Activated naive CD8-positive, alpha-beta T cell (primary cell): ENCODE results near the gene SFMBT2.

Source experiments
- H3K27ac Mint-ChIP-seq: one replicate; pipeline ENCODE4 v1.8.0; 2021; ENCODE audit warnings: mixed read lengths
- H3K27me3 Mint-ChIP-seq: one replicate; pipeline ENCODE4 v1.8.0; 2021; ENCODE audit warnings: mixed read lengths
- H3K36me3 Mint-ChIP-seq: one replicate; pipeline ENCODE4 v1.8.0; 2021; ENCODE audit warnings: mixed read lengths
- H3K4me1 Mint-ChIP-seq: one replicate; pipeline ENCODE4 v1.8.0; 2021; ENCODE audit warnings: low read depth, mixed read lengths
- H3K4me3 Mint-ChIP-seq: one replicate; pipeline ENCODE4 v1.8.0; 2021; ENCODE audit warnings: mild to moderate bottlenecking, mixed read lengths
- H3K9me3 Mint-ChIP-seq: one replicate; pipeline ENCODE4 v1.8.0; 2021; ENCODE audit warnings: low read depth, mixed read lengths

The SFMBT2 gene

DNA sequence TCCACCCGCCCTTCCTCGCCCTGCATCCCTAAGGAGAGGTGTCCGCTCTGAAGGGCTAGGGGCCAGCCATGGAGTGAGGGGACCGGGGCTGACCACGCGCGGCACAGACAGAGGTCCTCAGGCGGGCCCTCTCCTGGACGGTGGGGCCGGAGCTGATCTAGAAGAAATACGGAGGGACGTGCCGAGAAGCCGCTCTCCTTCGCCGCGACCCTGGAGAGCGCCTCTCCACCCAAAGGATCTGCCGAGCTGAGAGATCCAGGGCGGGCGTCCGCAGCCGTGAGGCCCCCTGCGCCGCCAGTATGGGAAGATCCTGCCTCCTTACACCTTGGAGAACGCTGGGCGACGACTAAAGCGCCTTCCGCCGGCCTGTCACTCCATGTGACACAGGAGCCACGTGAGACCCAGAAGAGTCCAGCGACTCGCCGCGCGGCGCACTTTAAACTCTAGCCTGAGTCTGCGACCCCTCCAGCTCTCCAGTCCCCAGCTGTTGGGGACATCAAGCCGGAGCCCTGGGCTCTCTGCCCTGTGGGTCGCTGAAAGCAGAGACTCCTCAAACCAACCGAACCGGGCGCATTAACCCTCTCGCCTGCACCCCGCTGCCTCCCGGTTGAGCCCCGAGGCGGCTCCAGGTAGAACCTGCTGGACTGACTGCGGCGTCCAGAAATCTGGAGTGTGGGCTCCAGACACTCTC lies 1.5 kb upstream of the SFMBT2 start:
- Mint-ChIP-seq H3K36me3 (no peaks in the 10 kb centered on the region), H3K9me3 (no peaks in the 10 kb centered on the region), H3K27ac (no peak overlapping the region), H3K4me1 (peaks cover 25% of the 10 kb centered on the region), H3K27me3 (no peaks in the 10 kb centered on the region), H3K4me3 (peak overlapping the region; percentile 67)

DNA sequence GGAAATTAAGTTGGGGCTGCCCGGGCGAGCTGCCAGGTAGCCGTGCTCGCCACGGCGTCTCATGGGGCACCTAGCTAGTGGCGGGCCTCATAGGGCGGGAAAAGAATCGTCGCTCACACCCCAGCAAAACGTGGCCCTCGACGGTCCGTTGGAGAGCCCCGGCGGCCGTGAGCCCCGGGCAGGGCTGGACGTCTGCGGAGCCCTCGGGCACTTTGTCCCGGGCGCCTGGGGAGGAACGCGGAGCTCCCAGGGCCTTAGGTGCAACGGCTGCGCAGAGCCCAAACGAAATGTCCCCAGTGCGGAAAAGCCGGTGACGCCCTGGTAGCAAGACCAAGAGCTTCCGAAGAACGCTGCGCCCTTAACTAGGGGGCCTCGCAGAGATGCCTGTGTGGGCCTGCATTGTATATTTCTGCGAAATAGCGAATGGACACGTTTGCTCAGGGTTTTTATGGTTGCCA lies 866 bp upstream of the SFMBT2 start:
- Mint-ChIP-seq H3K36me3 (no peaks in the 10 kb centered on the region), H3K9me3 (no peaks in the 10 kb centered on the region), H3K27ac (peak overlapping the region; percentile 86), H3K27me3 (no peaks in the 10 kb centered on the region), H3K4me1 (peaks cover 25% of the 10 kb centered on the region), H3K4me3 (peak overlapping the region; percentile 95)

DNA sequence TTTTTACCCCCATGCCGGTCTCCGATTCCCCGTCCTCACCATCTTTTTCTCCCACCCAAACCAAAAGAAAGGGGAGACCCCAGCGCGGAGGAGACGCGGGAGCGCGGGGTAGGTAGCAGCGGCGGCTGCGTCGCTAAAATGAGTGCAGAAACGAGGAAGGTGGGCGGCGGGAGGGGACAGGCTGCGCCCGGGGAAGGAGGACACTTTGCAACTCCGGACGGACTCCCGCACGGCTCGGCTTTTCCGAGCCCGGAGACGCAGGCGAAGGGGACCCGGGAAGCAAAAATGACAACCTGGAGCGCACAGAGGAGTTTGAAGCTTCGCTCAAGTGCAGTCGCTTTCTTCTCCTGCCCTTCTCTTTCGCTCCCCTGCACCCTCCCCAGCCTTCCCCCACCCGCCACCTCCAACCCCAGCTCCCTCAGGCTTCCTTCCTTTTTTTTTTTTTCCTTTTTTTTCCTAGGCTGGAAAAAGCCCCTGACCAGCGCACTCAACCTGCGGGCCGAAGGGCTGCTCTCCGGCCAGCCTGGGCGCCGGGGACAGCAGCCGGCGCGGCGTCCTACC lies 453 bp downstream of the SFMBT2 start:
- Mint-ChIP-seq H3K4me1 (peaks cover 38% of the 10 kb centered on the region), H3K27ac (peak overlapping the region; percentile 98), H3K4me3 (peak overlapping the region; percentile 95), H3K27me3 (no peaks in the 10 kb centered on the region), H3K36me3 (peaks cover 2% of the 10 kb centered on the region), H3K9me3 (no peaks in the 10 kb centered on the region)

DNA sequence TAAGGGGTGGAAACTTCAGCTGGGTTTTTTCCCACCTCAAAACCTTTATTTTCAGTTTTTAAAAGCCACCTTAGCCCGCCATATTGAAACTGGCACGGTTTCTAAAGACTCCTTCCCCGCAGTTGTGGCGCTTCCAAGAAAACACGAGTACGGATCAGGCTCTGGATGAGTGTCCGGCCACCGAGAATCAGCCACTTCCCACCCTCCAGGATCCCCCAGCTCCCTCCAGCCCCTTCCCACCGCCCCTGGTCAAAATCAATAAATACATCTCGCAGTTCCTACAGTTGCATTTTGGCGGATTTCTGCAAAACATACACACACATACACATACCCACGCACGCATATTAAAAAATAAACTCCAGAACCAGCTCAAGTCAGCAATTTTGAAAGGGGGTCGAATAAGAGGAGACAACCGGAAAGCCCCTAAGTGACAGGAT lies 1.1 kb downstream of the SFMBT2 start:
- Mint-ChIP-seq H3K27me3 (no peaks in the 10 kb centered on the region), H3K9me3 (no peaks in the 10 kb centered on the region), H3K36me3 (peaks cover 2% of the 10 kb centered on the region), H3K4me3 (peak overlapping the region; percentile 95), H3K4me1 (peaks cover 45% of the 10 kb centered on the region), H3K27ac (peak overlapping the region; percentile 98)

DNA sequence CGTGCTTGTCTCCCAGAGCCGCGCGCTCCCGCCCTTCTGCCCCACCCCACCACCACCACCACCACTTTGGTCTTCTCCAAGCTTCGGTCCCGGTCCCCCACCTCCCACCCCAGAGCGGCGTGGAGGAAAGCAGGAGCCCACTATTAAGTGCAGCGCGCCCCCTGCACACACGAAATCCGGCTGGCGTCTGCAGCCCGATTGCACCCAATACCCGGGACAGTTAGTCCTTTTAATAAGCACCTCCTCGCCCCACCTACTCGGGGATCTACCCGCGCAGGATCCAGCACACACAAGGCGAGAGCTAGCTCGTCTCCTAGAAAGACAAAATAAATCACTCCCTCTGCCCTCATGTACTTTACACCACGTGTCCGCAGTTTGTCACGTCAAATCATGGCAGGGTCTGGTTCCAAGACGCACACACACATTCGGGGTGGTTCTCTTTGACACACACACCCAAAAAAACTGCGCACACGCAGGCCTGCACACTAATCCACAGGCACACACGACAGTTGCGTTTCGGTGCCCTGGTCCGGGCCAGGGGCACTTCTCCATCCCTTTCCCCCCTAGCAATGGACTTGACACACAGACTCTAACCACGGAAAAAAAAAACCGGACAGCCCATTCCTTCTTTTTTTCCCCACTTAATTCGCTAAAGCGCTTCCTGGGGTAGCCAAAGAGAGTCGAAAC lies 1.6 kb downstream of the SFMBT2 start:
- Mint-ChIP-seq H3K4me1 (peaks cover 50% of the 10 kb centered on the region), H3K27me3 (no peaks in the 10 kb centered on the region), H3K36me3 (peaks cover 4% of the 10 kb centered on the region), H3K9me3 (no peaks in the 10 kb centered on the region), H3K4me3 (peak overlapping the region; percentile 95), H3K27ac (peak overlapping the region; percentile 98)

DNA sequence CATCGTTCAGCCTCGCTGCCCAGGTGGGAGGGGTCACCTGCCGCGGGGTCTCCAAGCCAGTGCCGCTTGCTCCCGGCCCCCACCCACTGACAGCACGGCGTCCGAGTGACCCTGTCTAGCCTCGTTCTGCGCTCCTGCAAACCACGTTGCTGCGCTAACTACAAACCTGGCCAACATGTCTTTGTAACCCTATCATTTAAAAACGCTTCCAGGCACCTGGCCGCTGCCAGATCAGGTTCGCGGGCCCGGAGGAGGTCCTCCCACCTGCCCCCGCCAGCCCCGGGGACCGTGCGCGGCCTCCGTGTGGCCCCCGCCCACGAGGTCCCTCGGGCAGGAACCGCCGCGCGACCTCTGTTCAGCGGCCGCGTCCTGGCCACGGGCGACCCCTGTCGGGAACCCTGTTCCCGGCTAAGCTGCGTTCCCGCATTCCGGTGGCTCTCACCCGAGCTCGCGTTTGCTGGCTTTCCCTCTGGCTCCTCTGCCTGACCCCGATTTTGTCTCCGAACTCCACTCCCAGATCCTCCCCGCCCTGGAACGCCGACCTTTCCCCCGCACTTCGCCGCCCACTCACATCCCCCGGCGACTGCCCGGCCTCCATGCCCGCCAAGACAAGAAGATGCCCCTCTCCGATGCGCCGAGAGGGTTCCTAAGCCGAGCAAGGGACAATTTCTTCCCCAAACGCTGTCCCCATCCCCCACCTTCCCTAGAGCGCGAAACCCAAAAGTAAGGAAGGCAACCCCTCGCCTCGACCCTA lies 2.4 kb downstream of the SFMBT2 start:
- peaks cover 4% of the 10 kb centered on the region for H3K36me3 Mint-ChIP-seq
- peak overlapping the region; percentile 98 for H3K27ac Mint-ChIP-seq
- H3K4me3 Mint-ChIP-seq: peak overlapping the region; percentile 95
- no peaks in the 10 kb centered on the region for H3K9me3 Mint-ChIP-seq
- H3K27me3 Mint-ChIP-seq: no peaks in the 10 kb centered on the region
- peaks cover 50% of the 10 kb centered on the region for H3K4me1 Mint-ChIP-seq

DNA sequence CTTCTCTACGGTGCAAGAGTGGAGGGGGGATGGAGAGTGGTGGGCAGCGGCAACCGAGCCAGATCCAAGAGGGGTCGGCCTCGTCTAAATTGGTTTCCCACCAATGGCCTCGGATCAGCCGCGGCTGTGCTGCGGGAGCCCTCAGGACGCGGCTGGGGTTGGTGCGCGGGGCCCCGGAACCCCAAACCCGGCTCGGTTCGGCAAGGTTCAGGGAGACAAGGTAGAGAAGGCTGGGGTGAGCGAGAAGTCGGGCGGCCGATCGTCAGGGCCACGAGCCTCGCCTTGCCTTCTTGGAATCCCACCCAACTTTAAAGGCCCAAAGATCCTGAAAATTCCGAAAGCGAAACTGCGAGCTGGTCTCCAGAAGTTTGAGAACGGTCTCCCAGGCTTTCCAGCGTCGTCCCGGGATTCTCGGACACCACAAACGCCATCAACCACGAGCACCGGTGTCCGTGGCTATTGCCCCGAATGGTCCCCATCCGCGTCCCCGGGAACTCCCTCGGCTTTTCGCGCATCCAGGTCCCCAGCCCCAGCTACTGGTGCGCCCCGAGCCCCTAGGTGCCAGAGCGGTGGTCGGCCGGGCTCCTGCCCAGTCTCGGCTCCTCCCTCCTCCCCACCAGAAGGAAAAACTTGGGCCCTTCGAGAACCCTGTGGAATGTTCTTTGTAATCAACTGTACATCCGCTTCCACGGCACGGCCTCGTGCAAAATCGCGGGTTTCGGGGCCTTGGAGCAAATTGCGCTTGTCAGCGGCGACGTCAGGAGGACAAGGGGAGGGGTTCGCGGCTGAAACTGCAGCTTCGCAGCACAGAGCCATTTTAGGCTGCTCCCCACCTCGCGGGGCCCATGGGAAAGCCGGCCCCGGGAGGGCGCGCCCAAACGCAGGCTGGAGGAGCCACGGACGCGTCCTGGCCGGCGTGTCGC lies 3.2 kb downstream of the SFMBT2 start:
- no peaks in the 10 kb centered on the region for H3K27me3 Mint-ChIP-seq
- no peaks in the 10 kb centered on the region for H3K9me3 Mint-ChIP-seq
- H3K27ac Mint-ChIP-seq: peak overlapping the region; percentile 86
- H3K4me3 Mint-ChIP-seq: peak overlapping the region; percentile 95
- H3K36me3 Mint-ChIP-seq: peaks cover 6% of the 10 kb centered on the region
- peaks cover 54% of the 10 kb centered on the region for H3K4me1 Mint-ChIP-seq

DNA sequence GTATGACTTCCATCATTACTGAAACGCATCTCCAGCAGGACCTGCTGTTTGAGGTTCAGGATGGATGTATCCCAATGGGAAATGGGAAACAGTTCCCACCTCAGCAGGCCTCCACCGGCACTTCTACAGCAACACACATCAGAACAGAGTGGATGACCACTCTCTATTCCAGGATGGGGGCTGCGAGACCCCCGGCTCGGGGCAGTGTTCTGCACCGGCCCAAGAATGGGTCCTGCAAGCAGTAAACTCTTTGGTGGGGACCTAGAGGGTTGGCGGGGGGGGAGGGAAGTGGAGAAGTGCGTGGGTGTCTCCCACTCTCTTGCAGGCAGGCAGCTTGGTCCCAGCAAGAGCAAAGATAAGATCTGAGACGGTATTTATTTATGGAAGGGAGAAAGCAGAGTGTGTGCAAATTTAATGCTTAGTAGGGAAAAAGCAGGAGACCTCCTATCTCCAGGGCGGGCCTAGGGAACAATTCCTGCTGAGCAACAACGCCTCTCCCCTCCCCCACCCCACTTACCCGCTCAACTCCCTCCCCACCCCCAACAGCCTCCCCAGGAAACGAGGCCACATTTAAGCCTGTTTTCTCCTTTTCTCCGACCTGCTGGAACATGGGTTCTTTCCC lies 4.0 kb downstream of the SFMBT2 start:
- peaks cover 6% of the 10 kb centered on the region for H3K36me3 Mint-ChIP-seq
- H3K4me3 Mint-ChIP-seq: peak overlapping the region; percentile 95
- H3K9me3 Mint-ChIP-seq: no peaks in the 10 kb centered on the region
- H3K27ac Mint-ChIP-seq: peak overlapping the region; percentile 41
- H3K27me3 Mint-ChIP-seq: no peaks in the 10 kb centered on the region
- H3K4me1 Mint-ChIP-seq: peaks cover 59% of the 10 kb centered on the region

DNA sequence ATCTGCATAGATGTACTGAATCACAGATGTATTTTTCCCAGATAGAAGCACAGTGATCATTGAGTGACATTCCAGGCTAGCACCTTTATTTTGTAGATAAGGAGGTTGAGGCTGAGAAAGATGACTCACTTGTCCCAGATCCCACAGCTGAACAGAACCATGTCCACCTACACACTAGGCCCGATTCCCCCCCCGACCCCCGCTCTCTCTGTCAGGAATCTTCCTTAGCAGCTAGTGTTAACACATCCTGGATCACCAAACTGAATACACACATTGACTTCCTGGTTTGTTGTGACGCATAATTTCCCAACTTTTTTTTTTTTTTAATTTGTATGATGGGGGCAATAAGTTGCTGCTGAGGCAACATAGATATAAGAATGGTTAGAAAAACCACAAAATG lies 5.2 kb downstream of the SFMBT2 start:
- Mint-ChIP-seq H3K27ac (peak overlapping the region; percentile 70), H3K4me3 (peak overlapping the region; percentile 95), H3K36me3 (peaks cover 8% of the 10 kb centered on the region), H3K4me1 (peaks cover 62% of the 10 kb centered on the region), H3K27me3 (no peaks in the 10 kb centered on the region), H3K9me3 (no peaks in the 10 kb centered on the region)

DNA sequence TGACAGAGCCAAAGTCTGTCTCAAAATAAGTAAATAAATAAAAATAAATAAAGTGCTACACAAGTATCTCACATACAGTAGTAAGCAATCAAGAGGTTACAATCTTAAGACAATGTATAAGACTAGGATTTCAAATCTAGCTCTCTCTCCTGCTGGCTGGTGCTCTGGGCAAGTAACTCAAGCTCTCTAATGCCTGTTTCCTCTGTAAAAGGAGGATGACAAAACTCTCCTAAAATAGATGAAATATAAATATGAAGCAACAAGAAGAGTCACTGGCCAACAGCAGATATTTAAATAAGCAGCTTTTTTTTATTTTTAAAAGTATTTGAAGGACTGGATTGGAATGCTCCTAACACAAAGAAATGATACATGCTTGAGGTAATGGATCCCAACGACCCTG lies 7.2 kb downstream of the SFMBT2 start:
- H3K9me3 Mint-ChIP-seq: no peaks in the 10 kb centered on the region
- peaks cover 66% of the 10 kb centered on the region for H3K4me1 Mint-ChIP-seq
- peaks cover 12% of the 10 kb centered on the region for H3K36me3 Mint-ChIP-seq
- no peak overlapping the region for H3K4me3 Mint-ChIP-seq
- no peak overlapping the region for H3K27ac Mint-ChIP-seq
- H3K27me3 Mint-ChIP-seq: no peaks in the 10 kb centered on the region

DNA sequence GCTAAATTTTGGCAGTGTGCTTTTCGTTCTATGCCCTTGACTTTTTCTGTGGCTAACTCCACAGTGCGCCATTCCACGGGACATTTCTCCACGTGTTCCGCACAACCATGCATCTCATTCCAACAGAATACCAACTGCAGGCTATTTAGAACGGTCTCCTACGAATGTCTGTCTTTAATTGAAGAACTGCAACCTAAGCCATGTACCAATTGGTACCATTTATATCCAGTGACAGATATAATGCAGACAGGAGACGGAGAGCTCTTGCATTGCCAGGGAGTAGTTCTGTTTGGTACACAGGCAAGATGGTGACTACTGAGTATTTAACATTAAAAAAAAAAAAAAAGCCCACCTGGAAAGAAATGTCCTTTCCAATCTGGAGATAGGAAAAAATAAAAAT lies 9.1 kb downstream of the SFMBT2 start:
- Mint-ChIP-seq H3K27me3 (no peaks in the 10 kb centered on the region), H3K4me1 (peaks cover 71% of the 10 kb centered on the region), H3K27ac (no peak overlapping the region), H3K9me3 (no peaks in the 10 kb centered on the region), H3K36me3 (peaks cover 15% of the 10 kb centered on the region), H3K4me3 (no peak overlapping the region)

DNA sequence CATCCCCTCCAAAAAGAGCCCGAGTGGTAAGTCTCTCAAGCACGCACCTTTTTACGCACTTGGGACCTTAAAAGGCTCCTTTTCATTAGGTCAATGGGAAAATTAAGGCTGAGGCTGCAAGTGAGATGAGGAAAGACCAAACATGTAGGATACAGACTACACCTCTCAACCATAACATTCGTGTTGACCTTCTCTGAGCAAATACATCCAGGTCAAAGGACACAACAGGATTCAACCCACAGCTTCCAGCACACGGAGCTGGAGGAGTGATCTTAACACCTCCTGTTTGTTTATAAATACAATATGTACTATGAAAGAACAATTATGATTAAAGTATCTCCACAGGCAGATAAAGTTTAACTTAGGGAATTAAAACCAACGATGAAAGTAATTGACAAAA lies 9.7 kb downstream of the SFMBT2 start:
- peaks cover 15% of the 10 kb centered on the region for H3K36me3 Mint-ChIP-seq
- no peak overlapping the region for H3K27ac Mint-ChIP-seq
- H3K9me3 Mint-ChIP-seq: no peaks in the 10 kb centered on the region
- H3K27me3 Mint-ChIP-seq: no peaks in the 10 kb centered on the region
- H3K4me3 Mint-ChIP-seq: no peak overlapping the region
- H3K4me1 Mint-ChIP-seq: peaks cover 70% of the 10 kb centered on the region

DNA sequence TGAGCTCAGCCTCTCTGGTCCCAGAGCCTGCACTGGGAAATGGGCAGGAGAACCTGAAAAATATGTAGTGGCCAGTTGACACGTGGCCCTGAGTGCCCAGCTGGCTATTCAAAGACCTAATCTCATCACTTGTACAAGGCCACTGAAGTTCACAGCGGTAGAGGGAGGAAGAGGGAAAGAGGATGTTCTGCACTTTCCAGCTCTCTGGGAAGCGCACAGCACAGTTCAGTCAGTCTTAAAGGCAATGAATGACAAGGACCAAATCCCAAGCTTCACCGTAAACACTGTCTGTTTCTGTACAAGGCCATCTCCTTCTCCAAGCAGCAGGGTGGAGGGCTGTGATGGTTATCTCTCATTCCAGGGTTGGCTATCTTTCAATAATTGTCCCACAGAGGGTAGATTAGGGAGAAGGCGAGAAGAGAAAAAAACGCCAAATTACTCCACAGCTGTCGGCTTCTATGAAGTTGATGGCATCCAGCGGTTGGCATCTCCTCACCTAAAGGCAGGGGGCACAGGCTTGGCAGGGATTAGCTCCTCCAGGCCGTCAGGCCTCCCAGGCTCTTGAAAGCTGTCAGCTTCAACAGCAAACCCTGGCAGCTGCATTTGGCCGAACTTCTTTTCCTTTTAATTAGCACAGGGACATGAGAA lies 10.6 kb downstream of the SFMBT2 start:
- H3K27me3 Mint-ChIP-seq: no peaks in the 10 kb centered on the region
- peaks cover 13% of the 10 kb centered on the region for H3K36me3 Mint-ChIP-seq
- no peak overlapping the region for H3K27ac Mint-ChIP-seq
- no peaks in the 10 kb centered on the region for H3K9me3 Mint-ChIP-seq
- H3K4me3 Mint-ChIP-seq: no peak overlapping the region
- H3K4me1 Mint-ChIP-seq: peaks cover 65% of the 10 kb centered on the region
